Measurements from ENCODE around the gene SPCS2. TPM values are rescaled to one million over a fixed set of nuclear protein-coding genes. Genes with fewer than 3 reads are reported as not detected.
"Not testable (repeated sequence)": the region's sequence is repeated elsewhere in the genome, so short reads cannot be mapped to it uniquely, and the experiment has no call there.

The SPCS2 gene
- total RNA-seq, 2 experiments from 2014 or later = 124 to 131 TPM

GRCh38 chr11:74978041-74978440 lies 29.0 kb downstream of the SPCS2 start:
- intact Hi-C loops (cut with DNase I, micrococcal nuclease) = no loop called here
- POLR2A ChIA-PET = no interaction called here
- H3K36me3 Mint-ChIP-seq (ENCODE audit: low read depth) = peaks cover 36% of the 10 kb centered on the region
- H3K9me3 Mint-ChIP-seq (ENCODE audit: low read depth) = no peaks in the 10 kb centered on the region
- no peak overlapping the region for H3K27ac Mint-ChIP-seq
- peaks cover under 1% of the 10 kb centered on the region for H3K4me1 Mint-ChIP-seq
- ATAC-seq (no peak), DNase-seq (no peak)
- no peaks in the 10 kb centered on the region for H3K27me3 Mint-ChIP-seq
- CTCF ChIA-PET = interaction anchor here (0.6 to 1.0 kb wide), 3 partner anchors 9 to 271 kb away, joined by 3 to 4 read pairs (median 3); no protein-coding TSS in a partner anchor
- no peak overlapping the region for H3K4me3 Mint-ChIP-seq

GRCh38 chr11:74980634-74981033 lies 31.6 kb downstream of the SPCS2 start:
- ChIA-PET CTCF (interaction anchor here (0.7 kb wide), 1 partner anchor 261 kb away, joined by 3 read pairs; no protein-coding TSS in a partner anchor), POLR2A (no interaction called here)
- H3K27me3 Mint-ChIP-seq = no peaks in the 10 kb centered on the region
- peaks cover 19% of the 10 kb centered on the region for H3K36me3 Mint-ChIP-seq (ENCODE audit: low read depth)
- DNase-seq (no peak), ATAC-seq (no peak)
- no peak overlapping the region for H3K27ac Mint-ChIP-seq
- H3K4me3 Mint-ChIP-seq = no peak overlapping the region
- no peaks in the 10 kb centered on the region for H3K4me1 Mint-ChIP-seq
- intact Hi-C loops (cut with DNase I, micrococcal nuclease) = loop anchor here in 1 of 2 experiments (10.0 kb wide), 1 partner anchor 586 kb away; the partner anchor contains the start of gene PGM2L1
- H3K9me3 Mint-ChIP-seq (ENCODE audit: low read depth) = no peaks in the 10 kb centered on the region

GRCh38 chr11:74981888-74982287 lies 32.8 kb downstream of the SPCS2 start:
- no peak for DNase-seq
- POLR2A ChIA-PET = interaction anchor here (0.7 kb wide), 1 partner anchor 14 kb away, joined by 3 read pairs; no protein-coding TSS in a partner anchor
- intact Hi-C loops (cut with DNase I, micrococcal nuclease) = loop anchor here in 1 of 2 experiments (10.0 kb wide), 1 partner anchor 587 kb away; the partner anchor contains the start of gene PGM2L1
- Mint-ChIP-seq H3K36me3 (ENCODE audit: low read depth) (peaks cover 16% of the 10 kb centered on the region), H3K4me3 (no peak overlapping the region), H3K27me3 (no peaks in the 10 kb centered on the region), H3K9me3 (ENCODE audit: low read depth) (no peaks in the 10 kb centered on the region), H3K4me1 (no peaks in the 10 kb centered on the region), H3K27ac (no peak overlapping the region)
- CTCF ChIA-PET = no interaction called here
- no peak for ATAC-seq

- H3K4me1 Mint-ChIP-seq = peaks cover 2% of the 10 kb centered on the region
- no peak for ATAC-seq
- ChIA-PET CTCF (no interaction called here), POLR2A (no interaction called here)
- H3K36me3 Mint-ChIP-seq (ENCODE audit: low read depth) = peaks cover 8% of the 10 kb centered on the region
- intact Hi-C loops (cut with DNase I, micrococcal nuclease) = loop anchor here in 1 of 2 experiments (10.0 kb wide), 1 partner anchor 589 kb away; the partner anchor contains the start of gene PGM2L1
- no peak overlapping the region for H3K27ac Mint-ChIP-seq
- no peaks in the 10 kb centered on the region for H3K9me3 Mint-ChIP-seq (ENCODE audit: low read depth)
- H3K4me3 Mint-ChIP-seq = no peak overlapping the region
- DNase-seq = no peak
- no peaks in the 10 kb centered on the region for H3K27me3 Mint-ChIP-seq
These were observed 35.0 kb downstream of the SPCS2 start for GRCh38 chr11:74984070-74984469.

- ATAC-seq (no peak), DNase-seq (no peak)
- Mint-ChIP-seq H3K9me3 (ENCODE audit: low read depth) (no peaks in the 10 kb centered on the region), H3K27ac (no peak overlapping the region), H3K4me1 (peaks cover 7% of the 10 kb centered on the region), H3K4me3 (no peak overlapping the region), H3K27me3 (no peaks in the 10 kb centered on the region), H3K36me3 (ENCODE audit: low read depth) (peaks cover 6% of the 10 kb centered on the region)
- intact Hi-C loops (cut with DNase I, micrococcal nuclease) = loop anchor here in 1 of 2 experiments (10.0 kb wide), 1 partner anchor 590 kb away; the partner anchor contains the start of gene PGM2L1
- ChIA-PET POLR2A (no interaction called here), CTCF (interaction anchor here (1.0 kb wide), 1 partner anchor 55 kb away, joined by 3 read pairs; no protein-coding TSS in a partner anchor)
These were observed 35.7 kb downstream of the SPCS2 start for GRCh38 chr11:74984730-74985129.

DNA sequence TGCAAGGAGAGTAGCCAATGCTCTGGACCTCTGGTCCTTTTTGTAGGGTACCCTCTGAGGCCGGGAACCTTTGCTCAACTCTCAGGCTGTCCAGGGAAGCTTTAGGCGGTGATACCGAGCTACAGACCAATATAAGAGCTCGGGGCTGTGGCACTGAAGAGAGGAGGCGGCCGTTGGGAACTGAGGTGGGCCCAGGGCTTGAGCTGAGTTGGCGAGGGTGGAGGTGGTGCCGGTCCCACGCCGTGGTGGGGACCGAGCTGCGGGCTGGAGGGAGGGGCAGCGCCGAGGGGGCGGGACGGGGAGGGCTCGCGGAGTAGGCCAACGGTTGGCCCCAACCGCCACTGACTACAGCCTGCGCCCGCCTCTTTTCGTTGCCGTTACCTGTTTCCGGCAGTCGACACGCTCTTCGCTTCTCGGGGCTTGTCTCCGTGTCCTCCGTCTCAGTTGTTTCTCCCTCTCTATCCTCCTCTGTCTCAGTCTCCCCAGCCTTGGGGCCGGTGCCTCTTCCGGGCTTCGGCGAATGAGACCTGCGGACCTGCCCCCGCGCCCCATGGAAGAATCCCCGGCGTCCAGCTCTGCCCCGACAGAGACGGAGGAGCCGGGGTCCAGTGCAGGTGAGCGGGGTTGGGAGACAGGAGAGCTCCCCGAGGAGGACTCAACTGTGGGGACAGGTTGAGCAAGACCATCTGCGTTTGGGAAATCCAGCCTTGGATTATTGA lies 39.6 kb downstream of the SPCS2 start, which contains the start of gene NEU3:
Gene NEU3, plus strand, starts transcription at position 393 of the 719 bp plus-strand sequence. Its CDS starts 128 bp downstream, at position 521.
- POLR2A ChIA-PET = interaction anchor here (0.7 kb wide), 2 partner anchors 40 to 207 kb away, joined by 3 read pairs; partner anchors contain the start of genes SPCS2 and XRRA1
- H3K9me3 Mint-ChIP-seq (ENCODE audit: low read depth) = no peaks in the 10 kb centered on the region
- ATAC-seq = peak; percentile 97
- DNase-seq = peak; percentile 91
- peaks cover 31% of the 10 kb centered on the region for H3K4me1 Mint-ChIP-seq
- peaks cover under 1% of the 10 kb centered on the region for H3K36me3 Mint-ChIP-seq (ENCODE audit: low read depth)
- CTCF ChIA-PET = interaction anchor here (0.5 to 1.7 kb wide), 11 partner anchors 10 to 605 kb away, joined by 3 to 5 read pairs (median 3); no protein-coding TSS in a partner anchor
- H3K4me3 Mint-ChIP-seq = peak within 1 kb of the TSS; percentile 85
- no peaks in the 10 kb centered on the region for H3K27me3 Mint-ChIP-seq
- intact Hi-C loops (cut with DNase I, micrococcal nuclease) = loop anchor here (1.0 to 10.0 kb wide), 4 partner anchors 39 to 594 kb away; partner anchors contain the start of genes SPCS2 (in 2 of the 2), XRRA1 (in 2 of the 2) and PGM2L1 (in 1 of the 2)
- H3K27ac Mint-ChIP-seq = peak within 1 kb of the TSS; percentile 77

DNA sequence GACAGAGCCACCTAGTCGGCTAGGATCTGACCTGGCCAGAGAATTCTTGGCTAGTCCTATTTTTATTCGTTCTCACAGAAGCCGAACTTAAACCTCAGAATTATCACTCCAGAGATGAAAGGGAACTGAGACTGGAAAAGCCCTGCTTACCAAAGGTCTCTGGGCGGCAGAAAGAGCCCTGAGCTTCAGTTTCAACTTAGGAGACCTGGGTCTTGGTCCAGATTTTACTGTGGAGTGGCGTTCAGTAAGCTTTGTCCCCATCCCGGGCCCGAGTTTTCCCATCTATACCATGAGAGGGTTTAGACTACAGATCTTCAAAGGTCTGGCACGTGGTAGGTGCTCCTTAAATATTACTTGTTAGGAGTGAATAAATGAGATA lies 40.2 kb downstream of the SPCS2 start:
- H3K4me3 Mint-ChIP-seq = peak overlapping the region; percentile 85
- H3K27ac Mint-ChIP-seq = peak overlapping the region; percentile 77
- H3K4me1 Mint-ChIP-seq = peaks cover 33% of the 10 kb centered on the region
- intact Hi-C loops (cut with DNase I, micrococcal nuclease) = loop anchor here in 1 of 2 experiments (10.0 kb wide), 1 partner anchor 594 kb away; the partner anchor contains the start of gene PGM2L1
- no peaks in the 10 kb centered on the region for H3K9me3 Mint-ChIP-seq (ENCODE audit: low read depth)
- H3K36me3 Mint-ChIP-seq (ENCODE audit: low read depth) = peaks cover 4% of the 10 kb centered on the region
- peak; percentile 2 for ATAC-seq
- H3K27me3 Mint-ChIP-seq = no peaks in the 10 kb centered on the region
- ChIA-PET POLR2A (interaction anchor here (0.7 kb wide), 2 partner anchors 40 to 206 kb away, joined by 3 read pairs; partner anchors contain the start of genes SPCS2 and XRRA1), CTCF (interaction anchor here (0.5 to 1.7 kb wide), 10 partner anchors 9 to 606 kb away, joined by 3 to 5 read pairs (median 4); no protein-coding TSS in a partner anchor)
- DNase-seq = peak; percentile 8

DNA sequence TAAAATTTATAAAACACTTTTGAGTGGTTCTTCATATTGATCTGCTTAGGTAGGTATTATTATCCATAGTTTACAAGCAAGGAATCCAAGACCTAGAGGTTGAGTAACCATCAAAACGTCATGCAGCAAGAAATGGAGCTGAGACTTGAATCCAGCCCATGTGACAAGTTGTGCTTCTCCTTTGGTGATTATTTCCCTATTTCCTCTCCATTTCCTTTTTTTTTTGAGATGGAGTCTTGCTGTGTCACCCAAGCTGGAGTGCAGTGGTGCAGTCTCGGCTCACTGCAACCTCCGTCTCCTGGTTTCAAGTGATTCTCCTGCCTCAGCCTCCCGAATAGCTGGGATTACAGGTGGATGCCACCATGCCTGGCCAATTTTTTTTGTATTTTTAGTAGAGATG lies 41.1 kb downstream of the SPCS2 start:
- POLR2A ChIA-PET; H3K27me3 Mint-ChIP-seq; intact Hi-C loops (cut with DNase I, micrococcal nuclease); H3K9me3 Mint-ChIP-seq (ENCODE audit: low read depth); ATAC-seq; DNase-seq; H3K27ac Mint-ChIP-seq; H3K36me3 Mint-ChIP-seq (ENCODE audit: low read depth): not testable (repeated sequence)
- Mint-ChIP-seq H3K4me1 (peaks cover 38% of the 10 kb centered on the region), H3K4me3 (peak overlapping the region; percentile 85)
- CTCF ChIA-PET = interaction anchor here (0.7 to 1.7 kb wide), 3 partner anchors 37 to 60 kb away, joined by 3 to 4 read pairs (median 3); no protein-coding TSS in a partner anchor

GRCh38 chr11:74990941-74991340 lies 41.9 kb downstream of the SPCS2 start:
- H3K4me3 Mint-ChIP-seq = no peak overlapping the region
- no peak overlapping the region for H3K27ac Mint-ChIP-seq
- H3K9me3 Mint-ChIP-seq (ENCODE audit: low read depth) = no peaks in the 10 kb centered on the region
- no peaks in the 10 kb centered on the region for H3K27me3 Mint-ChIP-seq
- ChIA-PET CTCF (interaction anchor here (0.6 kb wide), 1 partner anchor 383 kb away, joined by 3 read pairs; no protein-coding TSS in a partner anchor), POLR2A (no interaction called here)
- H3K36me3 Mint-ChIP-seq (ENCODE audit: low read depth) = peaks cover 8% of the 10 kb centered on the region
- no peak for DNase-seq
- no peak for ATAC-seq
- intact Hi-C loops (cut with DNase I, micrococcal nuclease) = no loop called here
- H3K4me1 Mint-ChIP-seq = peaks cover 38% of the 10 kb centered on the region

DNA sequence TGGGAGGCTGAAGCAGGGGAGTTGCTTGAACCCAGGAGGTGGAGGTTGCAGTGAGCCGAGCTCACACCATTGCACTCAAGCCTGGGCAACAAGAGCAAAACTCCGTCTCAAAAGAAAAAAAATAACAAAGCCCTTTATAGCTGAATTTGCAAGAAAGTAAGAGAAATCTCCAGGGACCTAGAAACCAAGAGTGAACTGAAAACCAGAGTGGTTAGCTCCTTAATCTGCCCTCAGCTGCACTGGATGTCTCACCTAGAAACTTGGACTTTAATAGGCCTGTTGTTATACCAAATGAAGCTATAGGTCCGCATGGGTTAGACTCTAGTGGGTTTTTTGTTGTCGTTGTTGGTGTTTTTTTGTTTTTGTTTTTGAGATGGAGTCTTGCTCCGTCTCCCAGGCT lies 43.8 kb downstream of the SPCS2 start:
- ATAC-seq = no peak
- intact Hi-C loops (cut with DNase I, micrococcal nuclease) = no loop called here
- peaks cover 14% of the 10 kb centered on the region for H3K36me3 Mint-ChIP-seq (ENCODE audit: low read depth)
- H3K4me1 Mint-ChIP-seq = peaks cover 38% of the 10 kb centered on the region
- POLR2A ChIA-PET = interaction anchor here (0.7 to 1.0 kb wide), 2 partner anchors 109 to 358 kb away, joined by 3 read pairs; no protein-coding TSS in a partner anchor
- H3K27me3 Mint-ChIP-seq = no peaks in the 10 kb centered on the region
- CTCF ChIA-PET = interaction anchor here (0.6 to 0.9 kb wide), 2 partner anchors 21 to 148 kb away, joined by 3 read pairs; no protein-coding TSS in a partner anchor
- DNase-seq = no peak
- no peak overlapping the region for H3K4me3 Mint-ChIP-seq
- H3K27ac Mint-ChIP-seq = no peak overlapping the region
- no peaks in the 10 kb centered on the region for H3K9me3 Mint-ChIP-seq (ENCODE audit: low read depth)

- ChIA-PET POLR2A (no interaction called here), CTCF (no interaction called here)
- Mint-ChIP-seq H3K36me3 (ENCODE audit: low read depth) (peaks cover 29% of the 10 kb centered on the region), H3K9me3 (ENCODE audit: low read depth) (no peaks in the 10 kb centered on the region), H3K4me3 (no peak overlapping the region), H3K27me3 (no peaks in the 10 kb centered on the region), H3K4me1 (no peaks in the 10 kb centered on the region), H3K27ac (no peak overlapping the region)
- DNase-seq = no peak
- no peak for ATAC-seq
- intact Hi-C loops (cut with DNase I, micrococcal nuclease) = no loop called here
These were observed 51.9 kb downstream of the SPCS2 start for GRCh38 chr11:75000975-75001354.

All from activated CD4-positive, alpha-beta T cell treated with anti-CD3 and anti-CD28 coated beads for 36 hours (primary cell).